Chondrocyte (in vitro differentiated cells): ENCODE measurements around the gene FOXP1. TPM values are rescaled to one million over a fixed set of nuclear protein-coding genes. Genes with fewer than 3 reads are reported as not detected.

Source experiments
- DNase-seq: peaks from one replicate; pipeline ENCODE4 v3.0.0; 2021; ENCODE audit warnings: mixed read lengths, low spot score
- H3K27ac Mint-ChIP-seq: one replicate; pipeline ENCODE4 v1.8.0; 2021; ENCODE audit warnings: mild to moderate bottlenecking, moderate library complexity, mixed read lengths; ENCODE audit not compliant: unreplicated experiment
- H3K27me3 Mint-ChIP-seq: 2 replicates; pipeline ENCODE4 v1.8.0; 2021; ENCODE audit warnings: low read depth, mixed read lengths
- H3K36me3 Mint-ChIP-seq: 2 replicates; pipeline ENCODE4 v1.8.0; 2021; ENCODE audit warnings: low read depth, mixed read lengths
- H3K4me1 Mint-ChIP-seq: 2 replicates; pipeline ENCODE4 v1.8.0; 2021; ENCODE audit warnings: low read depth, mild to moderate bottlenecking, mixed read lengths
- H3K4me3 Mint-ChIP-seq: one replicate; pipeline ENCODE4 v1.8.0; 2021; ENCODE audit warnings: mild to moderate bottlenecking, moderate library complexity, mixed read lengths; ENCODE audit not compliant: unreplicated experiment
- H3K9me3 Mint-ChIP-seq: 2 replicates; pipeline ENCODE4 v1.8.0; 2021; ENCODE audit warnings: low read depth, mixed read lengths
- CTCF ChIP-seq: fragments of 200-600 bp; sonication (generic); IDR thresholded peaks from 2 replicates; pipeline ENCODE4 v1.5.0; 2021; ENCODE audit warnings: antibody characterized with exemption, mild to moderate bottlenecking, moderate library complexity
- total RNA-seq: library from RNA; stranded (reverse); gene quantifications from 3 replicates; pipeline ENCODE4 v1.2.1, GENCODE V29; 2021

The FOXP1 gene
- total RNA-seq, 1 donor from 2014 or later, result 206 TPM

- no peak for TF ChIP-seq CTCF
These were observed 269.7 kb downstream of the FOXP1 start for GRCh38 chr3:71313844-71314243.

GRCh38 chr3:71312461-71312860, 271.1 kb downstream of the FOXP1 start:
- Mint-ChIP-seq H3K27me3 (no peaks in the 10 kb centered on the region), H3K4me1 (peaks cover 80% of the 10 kb centered on the region), H3K27ac (no peak overlapping the region)

More at GRCh38 chr3:71313844-71314243, 269.7 kb downstream of the FOXP1 start:
- no peaks in the 10 kb centered on the region for H3K9me3 Mint-ChIP-seq
- H3K4me3 Mint-ChIP-seq, result no peak overlapping the region
- peaks cover 79% of the 10 kb centered on the region for H3K4me1 Mint-ChIP-seq
- no peaks in the 10 kb centered on the region for H3K36me3 Mint-ChIP-seq
- no peaks in the 10 kb centered on the region for H3K27me3 Mint-ChIP-seq
- DNase-seq, result no peak
- no peak overlapping the region for H3K27ac Mint-ChIP-seq

GRCh38 chr3:71311661-71312046, 271.9 kb downstream of the FOXP1 start:
- DNase-seq, result no peak
- no peak for TF ChIP-seq CTCF
- Mint-ChIP-seq H3K36me3 (no peaks in the 10 kb centered on the region), H3K4me1 (peaks cover 80% of the 10 kb centered on the region), H3K27me3 (no peaks in the 10 kb centered on the region), H3K9me3 (no peaks in the 10 kb centered on the region), H3K4me3 (no peak overlapping the region), H3K27ac (peak overlapping the region; percentile 64)

More at GRCh38 chr3:71312461-71312860, 271.1 kb downstream of the FOXP1 start:
- Mint-ChIP-seq H3K36me3 (no peaks in the 10 kb centered on the region), H3K9me3 (no peaks in the 10 kb centered on the region), H3K4me3 (no peak overlapping the region)
- DNase-seq, result no peak
- no peak for TF ChIP-seq CTCF

GRCh38 chr3:71310980-71311660, 272.4 kb downstream of the FOXP1 start:
- H3K4me3 Mint-ChIP-seq, result no peak overlapping the region
- H3K4me1 Mint-ChIP-seq, result peaks cover 81% of the 10 kb centered on the region
- TF ChIP-seq CTCF, result no peak
- peak overlapping the region; percentile 64 for H3K27ac Mint-ChIP-seq
- no peak for DNase-seq
- H3K36me3 Mint-ChIP-seq, result no peaks in the 10 kb centered on the region
- H3K9me3 Mint-ChIP-seq, result no peaks in the 10 kb centered on the region
- no peaks in the 10 kb centered on the region for H3K27me3 Mint-ChIP-seq

- Mint-ChIP-seq H3K9me3 (no peaks in the 10 kb centered on the region), H3K27me3 (no peaks in the 10 kb centered on the region), H3K27ac (peak overlapping the region; percentile 79), H3K4me3 (no peak overlapping the region), H3K4me1 (peaks cover 82% of the 10 kb centered on the region), H3K36me3 (no peaks in the 10 kb centered on the region)
- TF ChIP-seq CTCF, result no peak
- no peak for DNase-seq
These were observed 273.1 kb downstream of the FOXP1 start for GRCh38 chr3:71310359-71310979.
